Loucy (cell line): Measurements from ENCODE around the gene NPC1L1.

Experiments
- CTCF ChIP-seq: fragments of 200-600 bp; sonication (generic); conservative IDR thresholded peaks from 2 replicates; pipeline ENCODE4 v1.5.1; 2014; ENCODE audit warnings: mild to moderate bottlenecking, antibody characterized with exemption, low read length
- EZH2phosphoT487 ChIP-seq: fragments of 200-600 bp; IDR thresholded peaks from 2 replicates; pipeline ENCODE4 v1.6.1; 2018; ENCODE audit warnings: antibody characterized with exemption, mild to moderate bottlenecking, moderate library complexity, borderline replicate concordance

- TF ChIP-seq CTCF, result no peak
- TF ChIP-seq EZH2phosphoT487, result no peak
Observed at GRCh38 chr7:44581879-44582603, 40.9 kb upstream of the NPC1L1 start, which contains the start of gene TMED4.
